HEK293 (cell line): ENCODE data around the gene PRPH.
"Not testable (repeated sequence)": the region's sequence is repeated elsewhere in the genome, so short reads cannot be mapped to it uniquely, and the experiment has no call there.

Source experiments
- CTCF ChIA-PET: fragments of 350-600 bp; formaldehyde crosslinking; extraction: SDS; loops from one replicate; lab custom pipeline; 2021; ENCODE audit warnings: antibody characterized with exemption; lab: Yijun Ruan, JAX
- POLR2A ChIA-PET: fragments of 300-600 bp; formaldehyde crosslinking; extraction: SDS; loops from one replicate; lab custom pipeline; 2020; ENCODE audit warnings: antibody characterized with exemption, inconsistent platforms; lab: Yijun Ruan, JAX
- H3K27ac ChIP-seq: fragments of 200-500 bp; sonication (Bioruptor generic); 2 replicates; pipeline ENCODE4 v1.5.1; 2014; ENCODE audit warnings: low read depth, low read length, control low read depth, inconsistent platforms; ENCODE audit errors: extremely low read depth
- H3K36me3 ChIP-seq, 2 experiments: fragments of 200-500 bp in 1 of 2; sonication (Bioruptor generic) in 1 of 2; 1 replicate in 1 of 2; 2 replicates in 1 of 2; pipeline ENCODE4 v1.5.1; 2014 to 2017; ENCODE audit warnings: inconsistent platforms in 2 of 2, low read length in 2 of 2; ENCODE audit not compliant: control insufficient read depth in 2 of 2, insufficient read depth in 1 of 2
- H3K4me1 ChIP-seq: fragments of 200-500 bp; sonication (Bioruptor generic); 2 replicates; pipeline ENCODE4 v1.5.1; 2014; ENCODE audit warnings: mild to moderate bottlenecking, low read length, inconsistent platforms; ENCODE audit not compliant: control insufficient read depth, insufficient read depth
- H3K4me3 ChIP-seq: 2 replicates; pipeline ENCODE4 v1.5.1; 2011; ENCODE audit warnings: low read depth, mild to moderate bottlenecking, control low read depth, low read length, moderate library complexity
- H3K9me3 ChIP-seq: fragments of 200-500 bp; sonication (Bioruptor generic); 2 replicates; pipeline ENCODE4 v1.5.1; 2014; ENCODE audit warnings: low read depth, low read length, inconsistent platforms; ENCODE audit not compliant: control insufficient read depth, insufficient read depth
- KLF1 ChIP-seq: fragments of 450-650 bp; formaldehyde crosslinking; IDR thresholded peaks from 2 replicates; pipeline ENCODE4 v1.5.1; 2016; ENCODE audit warnings: missing biosample characterization, missing genetic modification characterization
- MEIS1 ChIP-seq: sonication (generic); formaldehyde crosslinking; IDR thresholded peaks from 2 replicates; pipeline ENCODE4 v1.8.1; 2022; ENCODE audit warnings: missing genetic modification reagents, mild to moderate bottlenecking, borderline replicate concordance
- OSR2 ChIP-seq: fragments of 450-650 bp; formaldehyde crosslinking; IDR thresholded peaks from 2 replicates; pipeline ENCODE4 v1.5.1; 2016; ENCODE audit warnings: missing biosample characterization, missing genetic modification characterization
- PRDM1 ChIP-seq: fragments of 450-650 bp; formaldehyde crosslinking; IDR thresholded peaks from 2 replicates; pipeline ENCODE4; 2016; ENCODE audit warnings: missing biosample characterization, missing genetic modification characterization
- YY1 ChIP-seq: fragments of 450-650 bp; formaldehyde crosslinking; IDR thresholded peaks from 2 replicates; pipeline ENCODE4 v1.5.1; 2018; ENCODE audit warnings: missing biosample characterization, missing genetic modification characterization
- ZBTB48 ChIP-seq: fragments of 450-650 bp; formaldehyde crosslinking; IDR thresholded peaks from 2 replicates; pipeline ENCODE4 v1.5.1; 2016; ENCODE audit warnings: missing biosample characterization, missing genetic modification characterization
- ZNF16 ChIP-seq: fragments of 450-650 bp; formaldehyde crosslinking; IDR thresholded peaks from 2 replicates; pipeline ENCODE4 v1.5.1; 2016; ENCODE audit warnings: low read depth, missing biosample characterization, missing genetic modification characterization
- ZNF211 ChIP-seq: fragments of 450-650 bp; formaldehyde crosslinking; IDR thresholded peaks from 2 replicates; pipeline ENCODE4 v1.5.1; 2016; ENCODE audit warnings: low read depth, missing biosample characterization, missing genetic modification characterization
- ZNF335 ChIP-seq: fragments of 450-650 bp; formaldehyde crosslinking; conservative IDR thresholded peaks from 2 replicates; pipeline ENCODE4 v1.5.1; 2016; ENCODE audit warnings: missing biosample characterization, missing genetic modification characterization
- ZNF548 ChIP-seq: fragments of 450-650 bp; formaldehyde crosslinking; IDR thresholded peaks from 2 replicates; pipeline ENCODE4 v1.5.1; 2016; ENCODE audit warnings: missing biosample characterization, missing genetic modification characterization
- ZNF76 ChIP-seq: fragments of 450-650 bp; formaldehyde crosslinking; IDR thresholded peaks from 2 replicates; pipeline ENCODE4; 2016; ENCODE audit warnings: low read depth, missing biosample characterization, missing genetic modification characterization, borderline replicate concordance
- TF ChIP-seq, protein P1 (sequence below): fragments of 450-650 bp; formaldehyde crosslinking; IDR thresholded peaks from 2 replicates; pipeline ENCODE4 v1.5.1; 2016; ENCODE audit warnings: missing biosample characterization, missing genetic modification characterization

The PRPH gene

DNA sequence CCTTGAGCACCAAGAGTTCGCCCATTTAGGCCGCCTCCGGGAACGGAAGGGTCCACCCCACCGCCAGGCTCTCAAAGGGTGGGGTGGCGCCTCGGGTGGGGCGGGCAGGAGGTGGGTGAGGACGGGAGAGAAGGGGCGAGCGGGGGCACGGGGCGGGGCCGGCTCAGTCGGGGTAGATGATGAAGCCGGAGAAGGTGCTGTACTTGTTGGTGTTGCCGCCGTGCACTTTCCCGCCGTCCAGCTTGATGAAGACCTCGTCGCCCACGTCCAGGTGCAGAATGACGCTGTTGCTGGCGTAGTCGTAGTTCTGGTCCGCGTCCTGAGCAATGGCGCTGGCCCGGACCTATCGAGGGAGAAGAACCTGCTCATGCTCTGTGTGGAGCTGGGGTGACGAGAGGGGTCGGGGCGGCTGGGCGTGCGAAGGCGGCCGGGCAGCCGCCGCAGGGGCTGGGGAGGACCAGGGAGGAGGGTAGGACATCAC, 38.0 kb downstream of the PRPH start:
- Histone ChIP-seq H3K27ac (no peak overlapping the region), H3K4me3 (no peak overlapping the region), H3K36me3 (peaks cover 13 to 43% of the 10 kb centered on the region in 2 experiments; a peak in 2 of 3 replicates), H3K9me3 (no peaks in the 10 kb centered on the region), H3K4me1 (peaks cover 8% of the 10 kb centered on the region; the same call in 1 of the 2 replicates)
- ChIA-PET CTCF (interaction anchor here (0.7 to 11.4 kb wide), 15 partner anchors 10 to 311 kb away, joined by 3 to 185 read pairs (median 17); partner anchors contain the start of genes DNAJC22 and PRPH), POLR2A (interaction anchor here (8.2 kb wide), 1 partner anchor 10 kb away, joined by 82 read pairs; the partner anchor contains the start of gene TROAP)
- TF ChIP-seq MEIS1 (CRISPR knock-in tag) (no peak), KLF1 (tag by site-specific recombination) (peak; percentile 56; the same call in 1 of the 2 replicates)

DNA sequence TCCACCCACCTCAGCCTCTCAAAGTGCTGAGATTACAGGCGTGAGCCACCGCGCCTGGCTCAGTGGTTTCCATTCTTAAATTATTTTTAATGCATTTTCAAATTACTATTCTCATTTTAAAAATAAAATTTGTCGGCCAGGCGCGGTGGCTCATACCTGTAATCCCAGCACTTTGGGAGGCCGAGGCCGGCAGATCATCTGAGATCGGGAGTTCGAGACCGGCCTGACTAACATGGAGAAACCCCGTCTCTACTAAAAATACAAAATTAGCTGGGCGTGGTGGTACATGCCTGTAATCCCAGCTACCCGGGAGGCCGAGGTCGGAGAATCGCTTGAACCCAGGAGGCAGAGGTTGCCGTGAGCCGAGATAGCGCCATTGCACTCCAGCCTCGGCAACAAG, 38.8 kb downstream of the PRPH start:
- peaks cover 6 to 36% of the 10 kb centered on the region in 2 experiments; a peak in 2 of 3 replicates for H3K36me3 ChIP-seq
- not testable (repeated sequence) for H3K4me1 ChIP-seq, H3K9me3 ChIP-seq, H3K4me3 ChIP-seq, H3K27ac ChIP-seq
- ChIA-PET CTCF (interaction anchor here (0.8 to 11.4 kb wide), 8 partner anchors 9 to 246 kb away, joined by 4 to 185 read pairs (median 53); partner anchors contain the start of genes DNAJC22 and PRPH), POLR2A (interaction anchor here (0.6 to 8.2 kb wide), 3 partner anchors 11 to 55 kb away, joined by 3 to 82 read pairs (median 8); partner anchors contain the start of gene TROAP)

DNA sequence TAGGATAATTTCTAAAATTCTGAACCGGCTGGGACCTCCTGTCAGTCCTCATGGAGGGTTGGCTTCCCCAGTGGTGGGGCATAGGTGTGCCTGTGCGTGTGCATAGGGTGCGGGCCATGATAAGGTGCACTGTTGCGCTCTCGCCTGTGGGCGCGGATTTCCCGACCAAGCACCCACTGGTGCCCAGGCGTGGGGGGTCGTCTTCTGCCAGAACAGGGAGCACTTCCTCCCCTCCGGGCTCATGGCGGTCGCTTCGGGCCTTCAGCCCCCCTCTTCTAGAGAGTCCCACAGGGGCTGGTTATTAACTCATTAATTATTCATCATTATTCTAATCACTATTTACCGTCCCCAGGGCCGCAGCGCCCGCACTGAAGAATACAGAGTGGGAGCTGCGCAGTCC, 39.3 kb downstream of the PRPH start:
- CTCF ChIA-PET: interaction anchor here (1.0 to 11.4 kb wide), 6 partner anchors 13 to 246 kb away, joined by 4 to 185 read pairs (median 38); partner anchors contain the start of genes DNAJC22 and PRPH

GRCh38 chr12:49334681-49335080, 39.7 kb downstream of the PRPH start:
- peaks cover 14% of the 10 kb centered on the region; the same call in 1 of the 2 replicates for H3K4me1 ChIP-seq
- no peak overlapping the region for H3K4me3 ChIP-seq
- TF ChIP-seq PRDM1 (tag by site-specific recombination): 0 out of 2 replicates have a peak, but pooled peaks have one; percentile 15
- TF ChIP-seq, protein P1, sequence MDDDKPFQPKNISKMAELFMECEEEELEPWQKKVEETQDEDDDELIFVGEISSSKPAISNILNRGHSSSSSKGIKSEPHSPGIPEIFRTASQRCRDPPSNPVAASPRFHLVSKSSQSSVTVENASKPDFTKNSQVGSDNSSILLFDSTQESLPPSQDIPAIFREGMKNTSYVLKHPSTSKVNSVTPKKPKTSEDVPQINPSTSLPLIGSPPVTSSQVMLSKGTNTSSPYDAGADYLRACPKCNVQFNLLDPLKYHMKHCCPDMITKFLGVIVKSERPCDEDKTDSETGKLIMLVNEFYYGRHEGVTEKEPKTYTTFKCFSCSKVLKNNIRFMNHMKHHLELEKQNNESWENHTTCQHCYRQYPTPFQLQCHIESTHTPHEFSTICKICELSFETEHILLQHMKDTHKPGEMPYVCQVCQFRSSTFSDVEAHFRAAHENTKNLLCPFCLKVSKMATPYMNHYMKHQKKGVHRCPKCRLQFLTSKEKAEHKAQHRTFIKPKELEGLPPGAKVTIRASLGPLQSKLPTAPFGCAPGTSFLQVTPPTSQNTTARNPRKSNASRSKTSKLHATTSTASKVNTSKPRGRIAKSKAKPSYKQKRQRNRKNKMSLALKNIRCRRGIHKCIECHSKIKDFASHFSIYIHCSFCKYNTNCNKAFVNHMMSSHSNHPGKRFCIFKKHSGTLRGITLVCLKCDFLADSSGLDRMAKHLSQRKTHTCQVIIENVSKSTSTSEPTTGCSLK (tag by site-specific recombination): no peak
- H3K27ac ChIP-seq: no peak overlapping the region
- peaks cover 3 to 27% of the 10 kb centered on the region in 2 experiments; a peak in 1 of 3 replicates for H3K36me3 ChIP-seq
- ChIA-PET POLR2A (interaction anchor here (1.0 to 8.2 kb wide), 3 partner anchors 9 to 37 kb away, joined by 3 to 82 read pairs (median 3); partner anchors contain the start of gene TROAP), CTCF (interaction anchor here (0.6 to 11.4 kb wide), 9 partner anchors 9 to 255 kb away, joined by 3 to 185 read pairs (median 9); partner anchors contain the start of genes DNAJC22 and PRPH)
- H3K9me3 ChIP-seq: no peaks in the 10 kb centered on the region

More for the DNA sequence above, 39.3 kb downstream of the PRPH start:
- Histone ChIP-seq H3K27ac (no peak overlapping the region), H3K4me1 (peaks cover 10% of the 10 kb centered on the region; the same call in 1 of the 2 replicates), H3K36me3 (peaks cover 6 to 31% of the 10 kb centered on the region in 2 experiments; a peak in 1 of 3 replicates), H3K9me3 (no peaks in the 10 kb centered on the region)
- POLR2A ChIA-PET: interaction anchor here (1.0 to 8.2 kb wide), 3 partner anchors 8 to 37 kb away, joined by 3 to 82 read pairs (median 3); partner anchors contain the start of gene TROAP
- no peak for TF ChIP-seq ZNF76 (tag by site-specific recombination)
- TF ChIP-seq ZBTB48 (tag by site-specific recombination): no peak
- no peak for TF ChIP-seq OSR2 (tag by site-specific recombination)
- no peak for TF ChIP-seq ZNF548 (tag by site-specific recombination)
- no peak for TF ChIP-seq YY1 (tag by site-specific recombination)
- TF ChIP-seq ZNF335 (tag by site-specific recombination): no peak
- no peak for TF ChIP-seq ZNF16
- no peak for TF ChIP-seq ZNF211 (tag by site-specific recombination)
- TF ChIP-seq, all 188 proteins: peak for 0
- no peak overlapping the region for H3K4me3 ChIP-seq
